Fibroblast of lung (primary cell): ENCODE data around the gene UNCX.

ENCODE experiments used
- CTCF ChIP-seq, 2 donors: IDR thresholded peaks in 1 of 2; conservative IDR thresholded peaks in 1 of 2; 1 replicate in 1 of 2; 2 replicates in 1 of 2; pipeline ENCODE4 v1.5.1; 2011 to 2012; ENCODE audit warnings: low read length in 2 of 2, control low read depth in 1 of 2, inconsistent platforms in 1 of 2, low read depth in 1 of 2, mild to moderate bottlenecking in 1 of 2
- EZH2 ChIP-seq: IDR thresholded peaks from 2 replicates; pipeline ENCODE4 v1.5.1; 2012; ENCODE audit warnings: low read length, control low read depth, mild to moderate bottlenecking; ENCODE audit errors: missing control alignments

- TF ChIP-seq EZH2 (no peak), CTCF (conservative IDR thresholded peaks at IDR 0.05 in 1 of 2, IDR thresholded peaks at IDR 0.05 in 1 of 2; ENCODE audit: low read depth in 1 of 2, low read length in 2 of 2) (no peak)
Observed at GRCh38 chr7:1270181-1270580, 37.5 kb downstream of the UNCX start.
